HepG2 (cell line): Measurements from ENCODE around the gene SMYD1. TPM values are rescaled to one million over a fixed set of nuclear protein-coding genes. Genes with fewer than 3 reads are reported as not detected.

Experiments used
- POLR2AphosphoS5 ChIP-seq: IDR thresholded peaks from 2 replicates; pipeline ENCODE4 v1.6.1; 2012; ENCODE audit warnings: low read depth, low read length
- RBM22 ChIP-seq: fragments of 200-400 bp; formaldehyde crosslinking; optimal IDR thresholded peaks from 2 replicates; pipeline ENCODE3; 2017; ENCODE audit warnings: mild to moderate bottlenecking, low read length, moderate library complexity
- ZNF430 ChIP-seq: sonication (generic); formaldehyde crosslinking; IDR thresholded peaks from 2 replicates; pipeline ENCODE4 v1.9.0; 2021; ENCODE audit warnings: mild to moderate bottlenecking, missing genetic modification reagents
- ZNF556 ChIP-seq: sonication (generic); formaldehyde crosslinking; IDR thresholded peaks from 2 replicates; pipeline ENCODE4 v1.4.0; 2020; ENCODE audit warnings: mild to moderate bottlenecking, missing genetic modification reagents, borderline replicate concordance
- polyA plus RNA-seq, 8 experiments: library from polyadenylated mRNA; depleted of rRNA in 3 of 8; stranded (reverse) in 7 of 8; unstranded in 1 of 8; fragments of >200 nt; fragmentation: Illumina TruSeq in 4 of 8; extraction: Trizol in 4 of 8; gene quantifications; 2 replicates each; pipeline versions ENCODE4 v1.2.1 to v1.2.3, GENCODE V29; 2011 to 2016; ENCODE audit warnings: low read depth in 4 of 8, missing spikeins in 1 of 8, mixed read lengths in 1 of 8; ENCODE audit not compliant: insufficient read depth in 1 of 8
- total RNA-seq, 5 experiments: library from RNA; depleted of rRNA; stranded (reverse); fragments of >200 nt; fragmentation: Illumina TruSeq; extraction: Trizol; gene quantifications; 2 replicates each; pipeline ENCODE4 v1.2.3, GENCODE V29; 2016; ENCODE audit warnings: low read depth in 1 of 5
- TF ChIP-seq, protein P1 (sequence below), 2 experiments: fragments of 450-650 bp in 1 of 2; sonication (generic) in 1 of 2; formaldehyde crosslinking in 1 of 2; IDR thresholded peaks; 2 replicates each; pipeline versions ENCODE4 v1.6.1 to v1.8.0; 2016 to 2022; ENCODE audit warnings: antibody characterized with exemption in 1 of 2, mild to moderate bottlenecking in 1 of 2, missing genetic modification reagents in 1 of 2
- TF ChIP-seq, protein P2 (sequence below): sonication (generic); formaldehyde crosslinking; conservative IDR thresholded peaks from 2 replicates; pipeline ENCODE4 v1.4.0; 2020; ENCODE audit warnings: missing genetic modification reagents
- TF ChIP-seq, protein P3 (sequence below): sonication (generic); formaldehyde crosslinking; IDR thresholded peaks from 2 replicates; pipeline ENCODE4 v1.5.1; 2020; ENCODE audit warnings: mild to moderate bottlenecking, missing genetic modification reagents, moderate library complexity
- TF ChIP-seq, protein P4 (sequence below): sonication (generic); formaldehyde crosslinking; IDR thresholded peaks from 2 replicates; pipeline ENCODE4 v1.8.1; 2022; ENCODE audit warnings: mild to moderate bottlenecking, missing genetic modification reagents
- TF ChIP-seq, protein P5 (sequence below): sonication (generic); formaldehyde crosslinking; IDR thresholded peaks from 2 replicates; pipeline ENCODE4 v1.5.0; 2020; ENCODE audit warnings: mild to moderate bottlenecking, missing genetic modification reagents

SMYD1 gene
- total and polyA plus RNA-seq, 2 of the 13 experiments (the other 11 are each of a cell fraction or from before 2014, with no cell fraction given): not detected

DNA sequence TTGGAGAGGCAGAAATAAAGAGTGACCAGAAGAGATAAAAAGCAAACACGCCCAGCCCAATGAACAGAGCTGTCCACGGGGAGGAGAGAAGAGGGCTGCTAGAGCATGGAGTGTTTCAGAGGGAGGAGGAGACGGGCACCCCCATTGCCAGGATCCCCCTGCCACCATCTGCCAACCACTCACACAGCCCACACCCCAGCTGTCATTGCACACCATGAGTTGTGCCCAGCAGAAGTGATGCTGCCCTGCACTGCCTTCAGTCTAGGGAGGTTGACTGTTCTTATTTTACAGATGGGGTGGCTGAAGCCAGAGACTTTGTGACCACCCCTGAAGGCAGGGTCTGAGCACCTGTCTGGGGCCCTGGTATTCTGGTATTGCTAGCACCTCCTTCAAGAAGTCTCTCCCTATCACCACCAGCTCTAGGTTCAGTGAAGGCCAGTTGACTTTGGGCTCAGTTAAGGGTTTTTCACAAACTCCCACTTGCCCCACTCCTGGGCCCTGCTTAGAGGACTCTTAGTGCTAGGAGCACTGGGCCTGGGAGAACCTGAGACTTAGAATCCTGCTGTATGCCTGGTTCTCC is 57.8 kb downstream of the SMYD1 start (continued):
- TF ChIP-seq, protein P1, sequence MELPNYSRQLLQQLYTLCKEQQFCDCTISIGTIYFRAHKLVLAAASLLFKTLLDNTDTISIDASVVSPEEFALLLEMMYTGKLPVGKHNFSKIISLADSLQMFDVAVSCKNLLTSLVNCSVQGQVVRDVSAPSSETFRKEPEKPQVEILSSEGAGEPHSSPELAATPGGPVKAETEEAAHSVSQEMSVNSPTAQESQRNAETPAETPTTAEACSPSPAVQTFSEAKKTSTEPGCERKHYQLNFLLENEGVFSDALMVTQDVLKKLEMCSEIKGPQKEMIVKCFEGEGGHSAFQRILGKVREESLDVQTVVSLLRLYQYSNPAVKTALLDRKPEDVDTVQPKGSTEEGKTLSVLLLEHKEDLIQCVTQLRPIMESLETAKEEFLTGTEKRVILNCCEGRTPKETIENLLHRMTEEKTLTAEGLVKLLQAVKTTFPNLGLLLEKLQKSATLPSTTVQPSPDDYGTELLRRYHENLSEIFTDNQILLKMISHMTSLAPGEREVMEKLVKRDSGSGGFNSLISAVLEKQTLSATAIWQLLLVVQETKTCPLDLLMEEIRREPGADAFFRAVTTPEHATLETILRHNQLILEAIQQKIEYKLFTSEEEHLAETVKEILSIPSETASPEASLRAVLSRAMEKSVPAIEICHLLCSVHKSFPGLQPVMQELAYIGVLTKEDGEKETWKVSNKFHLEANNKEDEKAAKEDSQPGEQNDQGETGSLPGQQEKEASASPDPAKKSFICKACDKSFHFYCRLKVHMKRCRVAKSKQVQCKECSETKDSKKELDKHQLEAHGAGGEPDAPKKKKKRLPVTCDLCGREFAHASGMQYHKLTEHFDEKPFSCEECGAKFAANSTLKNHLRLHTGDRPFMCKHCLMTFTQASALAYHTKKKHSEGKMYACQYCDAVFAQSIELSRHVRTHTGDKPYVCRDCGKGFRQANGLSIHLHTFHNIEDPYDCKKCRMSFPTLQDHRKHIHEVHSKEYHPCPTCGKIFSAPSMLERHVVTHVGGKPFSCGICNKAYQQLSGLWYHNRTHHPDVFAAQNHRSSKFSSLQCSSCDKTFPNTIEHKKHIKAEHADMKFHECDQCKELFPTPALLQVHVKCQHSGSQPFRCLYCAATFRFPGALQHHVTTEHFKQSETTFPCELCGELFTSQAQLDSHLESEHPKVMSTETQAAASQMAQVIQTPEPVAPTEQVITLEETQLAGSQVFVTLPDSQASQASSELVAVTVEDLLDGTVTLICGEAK (IDR thresholded peaks at IDR 0.05): no peak
- TF ChIP-seq, protein P1 (CRISPR knock-in tag; IDR thresholded peaks at IDR 0.05): peak; percentile 45; the same call in 1 of the 2 replicates
- TF ChIP-seq, protein P2, sequence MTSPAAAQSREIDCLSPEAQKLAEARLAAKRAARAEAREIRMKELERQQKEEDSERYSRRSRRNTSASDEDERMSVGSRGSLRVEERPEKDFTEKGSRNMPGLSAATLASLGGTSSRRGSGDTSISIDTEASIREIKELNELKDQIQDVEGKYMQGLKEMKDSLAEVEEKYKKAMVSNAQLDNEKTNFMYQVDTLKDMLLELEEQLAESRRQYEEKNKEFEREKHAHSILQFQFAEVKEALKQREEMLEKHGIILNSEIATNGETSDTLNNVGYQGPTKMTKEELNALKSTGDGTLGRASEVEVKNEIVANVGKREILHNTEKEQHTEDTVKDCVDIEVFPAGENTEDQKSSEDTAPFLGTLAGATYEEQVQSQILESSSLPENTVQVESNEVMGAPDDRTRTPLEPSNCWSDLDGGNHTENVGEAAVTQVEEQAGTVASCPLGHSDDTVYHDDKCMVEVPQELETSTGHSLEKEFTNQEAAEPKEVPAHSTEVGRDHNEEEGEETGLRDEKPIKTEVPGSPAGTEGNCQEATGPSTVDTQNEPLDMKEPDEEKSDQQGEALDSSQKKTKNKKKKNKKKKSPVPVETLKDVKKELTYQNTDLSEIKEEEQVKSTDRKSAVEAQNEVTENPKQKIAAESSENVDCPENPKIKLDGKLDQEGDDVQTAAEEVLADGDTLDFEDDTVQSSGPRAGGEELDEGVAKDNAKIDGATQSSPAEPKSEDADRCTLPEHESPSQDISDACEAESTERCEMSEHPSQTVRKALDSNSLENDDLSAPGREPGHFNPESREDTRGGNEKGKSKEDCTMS: no peak
- TF ChIP-seq ZNF556 (CRISPR knock-in tag): peak; percentile 73; the same call in 1 of the 2 replicates
- TF ChIP-seq, protein P3, sequence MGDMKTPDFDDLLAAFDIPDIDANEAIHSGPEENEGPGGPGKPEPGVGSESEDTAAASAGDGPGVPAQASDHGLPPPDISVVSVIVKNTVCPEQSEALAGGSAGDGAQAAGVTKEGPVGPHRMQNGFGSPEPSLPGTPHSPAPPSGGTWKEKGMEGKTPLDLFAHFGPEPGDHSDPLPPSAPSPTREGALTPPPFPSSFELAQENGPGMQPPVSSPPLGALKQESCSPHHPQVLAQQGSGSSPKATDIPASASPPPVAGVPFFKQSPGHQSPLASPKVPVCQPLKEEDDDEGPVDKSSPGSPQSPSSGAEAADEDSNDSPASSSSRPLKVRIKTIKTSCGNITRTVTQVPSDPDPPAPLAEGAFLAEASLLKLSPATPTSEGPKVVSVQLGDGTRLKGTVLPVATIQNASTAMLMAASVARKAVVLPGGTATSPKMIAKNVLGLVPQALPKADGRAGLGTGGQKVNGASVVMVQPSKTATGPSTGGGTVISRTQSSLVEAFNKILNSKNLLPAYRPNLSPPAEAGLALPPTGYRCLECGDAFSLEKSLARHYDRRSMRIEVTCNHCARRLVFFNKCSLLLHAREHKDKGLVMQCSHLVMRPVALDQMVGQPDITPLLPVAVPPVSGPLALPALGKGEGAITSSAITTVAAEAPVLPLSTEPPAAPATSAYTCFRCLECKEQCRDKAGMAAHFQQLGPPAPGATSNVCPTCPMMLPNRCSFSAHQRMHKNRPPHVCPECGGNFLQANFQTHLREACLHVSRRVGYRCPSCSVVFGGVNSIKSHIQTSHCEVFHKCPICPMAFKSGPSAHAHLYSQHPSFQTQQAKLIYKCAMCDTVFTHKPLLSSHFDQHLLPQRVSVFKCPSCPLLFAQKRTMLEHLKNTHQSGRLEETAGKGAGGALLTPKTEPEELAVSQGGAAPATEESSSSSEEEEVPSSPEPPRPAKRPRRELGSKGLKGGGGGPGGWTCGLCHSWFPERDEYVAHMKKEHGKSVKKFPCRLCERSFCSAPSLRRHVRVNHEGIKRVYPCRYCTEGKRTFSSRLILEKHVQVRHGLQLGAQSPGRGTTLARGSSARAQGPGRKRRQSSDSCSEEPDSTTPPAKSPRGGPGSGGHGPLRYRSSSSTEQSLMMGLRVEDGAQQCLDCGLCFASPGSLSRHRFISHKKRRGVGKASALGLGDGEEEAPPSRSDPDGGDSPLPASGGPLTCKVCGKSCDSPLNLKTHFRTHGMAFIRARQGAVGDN (CRISPR knock-in tag): peak; percentile 57
- TF ChIP-seq POLR2AphosphoS5: peak; percentile 50
- peak; percentile 22 for TF ChIP-seq RBM22
- TF ChIP-seq ZNF430 (CRISPR knock-in tag): 0 out of 2 replicates have a peak, but pooled peaks have one; percentile 31
- TF ChIP-seq, protein P4, sequence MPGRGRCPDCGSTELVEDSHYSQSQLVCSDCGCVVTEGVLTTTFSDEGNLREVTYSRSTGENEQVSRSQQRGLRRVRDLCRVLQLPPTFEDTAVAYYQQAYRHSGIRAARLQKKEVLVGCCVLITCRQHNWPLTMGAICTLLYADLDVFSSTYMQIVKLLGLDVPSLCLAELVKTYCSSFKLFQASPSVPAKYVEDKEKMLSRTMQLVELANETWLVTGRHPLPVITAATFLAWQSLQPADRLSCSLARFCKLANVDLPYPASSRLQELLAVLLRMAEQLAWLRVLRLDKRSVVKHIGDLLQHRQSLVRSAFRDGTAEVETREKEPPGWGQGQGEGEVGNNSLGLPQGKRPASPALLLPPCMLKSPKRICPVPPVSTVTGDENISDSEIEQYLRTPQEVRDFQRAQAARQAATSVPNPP (CRISPR knock-in tag): no peak
- TF ChIP-seq, protein P5, sequence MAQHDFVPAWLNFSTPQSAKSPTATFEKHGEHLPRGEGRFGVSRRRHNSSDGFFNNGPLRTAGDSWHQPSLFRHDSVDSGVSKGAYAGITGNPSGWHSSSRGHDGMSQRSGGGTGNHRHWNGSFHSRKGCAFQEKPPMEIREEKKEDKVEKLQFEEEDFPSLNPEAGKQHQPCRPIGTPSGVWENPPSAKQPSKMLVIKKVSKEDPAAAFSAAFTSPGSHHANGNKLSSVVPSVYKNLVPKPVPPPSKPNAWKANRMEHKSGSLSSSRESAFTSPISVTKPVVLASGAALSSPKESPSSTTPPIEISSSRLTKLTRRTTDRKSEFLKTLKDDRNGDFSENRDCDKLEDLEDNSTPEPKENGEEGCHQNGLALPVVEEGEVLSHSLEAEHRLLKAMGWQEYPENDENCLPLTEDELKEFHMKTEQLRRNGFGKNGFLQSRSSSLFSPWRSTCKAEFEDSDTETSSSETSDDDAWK (CRISPR knock-in tag): no peak
